CD4-positive, alpha-beta T cell (primary cell): ENCODE measurements around the gene SEMA4B. TPM values are rescaled to one million over a fixed set of nuclear protein-coding genes. Genes with fewer than 3 reads are reported as not detected.
"Not testable (repeated sequence)": the region's sequence is repeated elsewhere in the genome, so short reads cannot be mapped to it uniquely, and the experiment has no call there.

Experiments used
- ATAC-seq: fragments of 200-7000 bp; cut with Tn5 transposase; one replicate; pipeline ENCODE4 v1.10.0; 2022; ENCODE audit warnings: mild to moderate bottlenecking; ENCODE audit not compliant: poor library complexity
- CTCF ChIA-PET: fragments of 350-600 bp; sonication (Branson Sonifier 250); formaldehyde crosslinking; loops from one replicate; lab custom pipeline; 2021; ENCODE audit warnings: antibody characterized with exemption, inconsistent platforms; lab: Charles Lee
- POLR2A ChIA-PET: fragments of 350-600 bp; sonication (Branson Sonifier 250); formaldehyde crosslinking; loops from one replicate; lab custom pipeline; 2021; ENCODE audit warnings: antibody characterized with exemption, inconsistent platforms; lab: Charles Lee
- DNase-seq, 14 experiments: peaks; one replicate each; pipeline ENCODE4 v3.0.0-alpha.2; 2013 to 2020; ENCODE audit warnings: mixed read lengths in 2 of 14
- H3K27ac ChIP-seq, 2 donors: one replicate each; pipeline versions ENCODE4 v1.5.1 to v1.7.0; 2013; ENCODE audit warnings: low read length in 2 of 2, low read depth in 1 of 2, mild to moderate bottlenecking in 1 of 2
- H3K27me3 ChIP-seq, 2 experiments: 1 replicate in 1 of 2; 2 replicates in 1 of 2; pipeline versions ENCODE4 v1.6.1 to v1.7.0; 2013; ENCODE audit warnings: low read length in 2 of 2, control low read depth in 1 of 2, mild to moderate bottlenecking in 1 of 2, moderate library complexity in 1 of 2; ENCODE audit not compliant: insufficient read depth in 2 of 2, control insufficient read depth in 1 of 2
- H3K36me3 ChIP-seq: one replicate; pipeline ENCODE4 v1.6.1; 2013; ENCODE audit warnings: low read length, control low read depth; ENCODE audit not compliant: insufficient read depth
- H3K4me1 ChIP-seq: one replicate; pipeline ENCODE4 v1.6.1; 2013; ENCODE audit warnings: low read length, control low read depth; ENCODE audit not compliant: insufficient read depth
- H3K4me3 ChIP-seq: one replicate; pipeline ENCODE4 v1.5.1; 2013; ENCODE audit warnings: mild to moderate bottlenecking, low read length, moderate library complexity
- H3K9me3 ChIP-seq, 2 experiments: 1 replicate in 1 of 2; 2 replicates in 1 of 2; pipeline versions ENCODE4 v1.6.1 to v1.7.0; 2013; ENCODE audit warnings: low read length in 2 of 2, mild to moderate bottlenecking in 2 of 2, control low read depth in 1 of 2, moderate library complexity in 1 of 2; ENCODE audit not compliant: control insufficient read depth in 1 of 2, insufficient read depth in 1 of 2
- H3K27ac Mint-ChIP-seq: one replicate; pipeline ENCODE4 v1.8.0; 2020; ENCODE audit warnings: mixed read lengths
- H3K27me3 Mint-ChIP-seq: one replicate; pipeline ENCODE4 v1.8.0; 2021; ENCODE audit warnings: mixed read lengths
- H3K36me3 Mint-ChIP-seq: one replicate; pipeline ENCODE4 v1.8.0; 2021; ENCODE audit warnings: low read depth, mixed read lengths
- H3K4me1 Mint-ChIP-seq: one replicate; pipeline ENCODE4 v1.8.0; 2021; ENCODE audit warnings: low read depth, mixed read lengths
- H3K4me3 Mint-ChIP-seq: one replicate; pipeline ENCODE4 v1.8.0; 2020; ENCODE audit warnings: mild to moderate bottlenecking, mixed read lengths
- H3K9me3 Mint-ChIP-seq: one replicate; pipeline ENCODE4 v1.8.0; 2020; ENCODE audit warnings: mixed read lengths
- CTCF ChIP-seq: fragments of 200-600 bp; IDR thresholded peaks from one replicate; pipeline ENCODE4 v1.8.0; 2022; ENCODE audit warnings: antibody characterized with exemption, mild to moderate bottlenecking
- intact Hi-C, 2 experiments: fragments of 100-400 bp; cut with DNase I in 1 of 2; cut with micrococcal nuclease in 1 of 2; formaldehyde crosslinking; loops; one replicate each; pipeline versions ENCODE4 v1.15.1 to v1.9.0; 2023 to 2025; cut with DNase I, micrococcal nuclease
- total RNA-seq, 174 experiments: library from RNA in 2 of 174; stranded (reverse) in 2 of 174; gene quantifications; one replicate each; pipeline ENCODE4 v1.2.3 and lab custom pipeline; 2021 to 2026

The SEMA4B gene
- total RNA-seq, 2 experiments from 2014 or later = 8.0 to 9.5 TPM

GRCh38 chr15:90270502-90271150 lies 69.5 kb downstream of the SEMA4B start:
- H3K4me3 Mint-ChIP-seq = peak overlapping the region; percentile 36
- H3K4me1 ChIP-seq = peaks cover 53% of the 10 kb centered on the region
- TF ChIP-seq CTCF = no peak
- ATAC-seq (no peak), DNase-seq (no peak)
- no peak overlapping the region for H3K27ac ChIP-seq
- H3K27me3 ChIP-seq = no peaks in the 10 kb centered on the region
- ChIA-PET CTCF (no interaction called here), POLR2A (interaction anchor here (2.1 kb wide), 1 partner anchor 37 kb away, joined by 9 read pairs; the partner anchor contains the start of genes CIB1 and GDPGP1)
- H3K4me3 ChIP-seq = no peak overlapping the region
- intact Hi-C loops = no loop called here
- H3K9me3 ChIP-seq = no peaks in the 10 kb centered on the region
- H3K27ac Mint-ChIP-seq = peak overlapping the region; percentile 85
- H3K36me3 ChIP-seq = peaks cover 54% of the 10 kb centered on the region
- H3K9me3 Mint-ChIP-seq = no peaks in the 10 kb centered on the region
- H3K36me3 Mint-ChIP-seq = peaks cover 86% of the 10 kb centered on the region
- peaks cover 67% of the 10 kb centered on the region for H3K4me1 Mint-ChIP-seq
- H3K27me3 Mint-ChIP-seq = no peaks in the 10 kb centered on the region

DNA sequence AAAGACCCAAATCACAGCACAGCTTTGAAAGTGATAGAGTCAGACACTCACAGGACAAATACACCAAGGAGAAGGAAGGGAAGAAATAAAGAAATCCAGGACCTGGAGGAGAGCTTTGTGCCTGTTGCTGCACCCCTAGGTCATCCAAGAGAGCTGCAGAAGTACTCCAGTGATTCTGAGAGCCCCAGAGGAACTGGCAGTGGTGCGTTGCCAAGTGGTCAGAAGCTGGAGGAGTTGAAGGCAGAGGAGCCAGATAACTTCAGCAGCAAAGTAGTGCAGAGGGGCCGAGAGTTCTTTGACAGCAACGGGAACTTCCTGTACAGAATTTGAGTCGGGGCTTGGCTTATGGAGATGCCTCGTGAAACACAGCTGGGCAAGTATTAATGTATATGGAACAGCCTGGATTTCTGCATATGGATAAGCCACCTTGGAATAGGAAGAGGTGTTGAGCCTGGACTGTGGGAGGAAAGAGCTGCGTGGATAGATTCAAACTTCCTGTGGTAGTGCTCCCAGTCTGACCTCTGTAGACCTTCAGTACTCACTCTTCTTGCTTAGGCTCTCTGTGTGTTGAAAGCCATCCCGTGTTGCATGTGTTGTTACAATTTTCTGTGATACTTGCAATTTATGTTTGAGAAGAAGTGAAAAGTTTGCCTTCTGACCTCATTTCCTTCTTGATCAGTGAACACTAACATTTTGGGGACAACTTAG lies 70.5 kb downstream of the SEMA4B start:
- ChIA-PET CTCF (no interaction called here), POLR2A (interaction anchor here (1.3 to 2.1 kb wide), 2 partner anchors 38 to 70 kb away, joined by 3 to 9 read pairs; partner anchors contain the start of genes CIB1, GDPGP1 and SEMA4B)
- no peak for ATAC-seq
- intact Hi-C loops = no loop called here
- no peak for DNase-seq
- Mint-ChIP-seq H3K27ac (peak overlapping the region; percentile 85), H3K9me3 (no peaks in the 10 kb centered on the region), H3K4me1 (peaks cover 59% of the 10 kb centered on the region), H3K36me3 (peaks cover 81% of the 10 kb centered on the region), H3K27me3 (no peaks in the 10 kb centered on the region), H3K4me3 (no peak overlapping the region)
- H3K9me3 ChIP-seq = no peaks in the 10 kb centered on the region
- H3K27me3 ChIP-seq = no peaks in the 10 kb centered on the region
- no peak for TF ChIP-seq CTCF
- H3K36me3 ChIP-seq = peaks cover 57% of the 10 kb centered on the region
- peaks cover 51% of the 10 kb centered on the region for H3K4me1 ChIP-seq
- H3K27ac ChIP-seq = no peak overlapping the region
- no peak overlapping the region for H3K4me3 ChIP-seq

GRCh38 chr15:90278467-90278866 lies 77.3 kb downstream of the SEMA4B start:
- DNase-seq, H3K36me3 ChIP-seq, ATAC-seq, intact Hi-C loops, H3K27me3 ChIP-seq, H3K9me3 ChIP-seq, H3K27me3 Mint-ChIP-seq, H3K4me3 Mint-ChIP-seq, CTCF ChIA-PET, H3K4me1 ChIP-seq, H3K27ac Mint-ChIP-seq, H3K27ac ChIP-seq, H3K4me3 ChIP-seq, H3K9me3 Mint-ChIP-seq, H3K4me1 Mint-ChIP-seq: not testable (repeated sequence)
- H3K36me3 Mint-ChIP-seq = peaks cover 24% of the 10 kb centered on the region
- POLR2A ChIA-PET = interaction anchor here (0.6 kb wide), 1 partner anchor 555 kb away, joined by 4 read pairs; no protein-coding TSS in a partner anchor

Other genes with a start within 250 kb of the SEMA4B start
- 1 to 10 TPM; 6.5 to 7.7 TPM for gene ZNF710, start 200.0 kb upstream of the SEMA4B start, total RNA-seq
- 10 to 100 TPM; 38.0 to 38.2 TPM for gene IDH2, start 98.9 kb upstream of the SEMA4B start, total RNA-seq
- 100 to 1,000 TPM; 279 to 295 TPM for gene CIB1, start 32.6 kb downstream of the SEMA4B start, total RNA-seq
- gene GDPGP1, start 32.9 kb downstream of the SEMA4B start, total RNA-seq = 1 to 10 TPM; 7.5 to 8.3 TPM
- gene TTLL13, start 48.2 kb downstream of the SEMA4B start, total RNA-seq = 1 to 10 TPM in 1 of 2 experiments, under 1 TPM in 1; 0.63 to 1.8 TPM
- gene NGRN, start 64.3 kb downstream of the SEMA4B start, total RNA-seq = 10 to 100 TPM; 55.7 to 58.4 TPM
- 1 to 10 TPM in 1 of 2 experiments, under 1 TPM in 1; 0.20 to 1.1 TPM for gene ZNF774, start 151.0 kb downstream of the SEMA4B start, total RNA-seq
- 10 to 100 TPM; 76.8 to 78.7 TPM for gene IQGAP1, start 186.9 kb downstream of the SEMA4B start, total RNA-seq